ENCODE measurements around the gene VWCE.

Gene VWCE, protein sequence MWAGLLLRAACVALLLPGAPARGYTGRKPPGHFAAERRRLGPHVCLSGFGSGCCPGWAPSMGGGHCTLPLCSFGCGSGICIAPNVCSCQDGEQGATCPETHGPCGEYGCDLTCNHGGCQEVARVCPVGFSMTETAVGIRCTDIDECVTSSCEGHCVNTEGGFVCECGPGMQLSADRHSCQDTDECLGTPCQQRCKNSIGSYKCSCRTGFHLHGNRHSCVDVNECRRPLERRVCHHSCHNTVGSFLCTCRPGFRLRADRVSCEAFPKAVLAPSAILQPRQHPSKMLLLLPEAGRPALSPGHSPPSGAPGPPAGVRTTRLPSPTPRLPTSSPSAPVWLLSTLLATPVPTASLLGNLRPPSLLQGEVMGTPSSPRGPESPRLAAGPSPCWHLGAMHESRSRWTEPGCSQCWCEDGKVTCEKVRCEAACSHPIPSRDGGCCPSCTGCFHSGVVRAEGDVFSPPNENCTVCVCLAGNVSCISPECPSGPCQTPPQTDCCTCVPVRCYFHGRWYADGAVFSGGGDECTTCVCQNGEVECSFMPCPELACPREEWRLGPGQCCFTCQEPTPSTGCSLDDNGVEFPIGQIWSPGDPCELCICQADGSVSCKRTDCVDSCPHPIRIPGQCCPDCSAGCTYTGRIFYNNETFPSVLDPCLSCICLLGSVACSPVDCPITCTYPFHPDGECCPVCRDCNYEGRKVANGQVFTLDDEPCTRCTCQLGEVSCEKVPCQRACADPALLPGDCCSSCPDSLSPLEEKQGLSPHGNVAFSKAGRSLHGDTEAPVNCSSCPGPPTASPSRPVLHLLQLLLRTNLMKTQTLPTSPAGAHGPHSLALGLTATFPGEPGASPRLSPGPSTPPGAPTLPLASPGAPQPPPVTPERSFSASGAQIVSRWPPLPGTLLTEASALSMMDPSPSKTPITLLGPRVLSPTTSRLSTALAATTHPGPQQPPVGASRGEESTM

DNA sequence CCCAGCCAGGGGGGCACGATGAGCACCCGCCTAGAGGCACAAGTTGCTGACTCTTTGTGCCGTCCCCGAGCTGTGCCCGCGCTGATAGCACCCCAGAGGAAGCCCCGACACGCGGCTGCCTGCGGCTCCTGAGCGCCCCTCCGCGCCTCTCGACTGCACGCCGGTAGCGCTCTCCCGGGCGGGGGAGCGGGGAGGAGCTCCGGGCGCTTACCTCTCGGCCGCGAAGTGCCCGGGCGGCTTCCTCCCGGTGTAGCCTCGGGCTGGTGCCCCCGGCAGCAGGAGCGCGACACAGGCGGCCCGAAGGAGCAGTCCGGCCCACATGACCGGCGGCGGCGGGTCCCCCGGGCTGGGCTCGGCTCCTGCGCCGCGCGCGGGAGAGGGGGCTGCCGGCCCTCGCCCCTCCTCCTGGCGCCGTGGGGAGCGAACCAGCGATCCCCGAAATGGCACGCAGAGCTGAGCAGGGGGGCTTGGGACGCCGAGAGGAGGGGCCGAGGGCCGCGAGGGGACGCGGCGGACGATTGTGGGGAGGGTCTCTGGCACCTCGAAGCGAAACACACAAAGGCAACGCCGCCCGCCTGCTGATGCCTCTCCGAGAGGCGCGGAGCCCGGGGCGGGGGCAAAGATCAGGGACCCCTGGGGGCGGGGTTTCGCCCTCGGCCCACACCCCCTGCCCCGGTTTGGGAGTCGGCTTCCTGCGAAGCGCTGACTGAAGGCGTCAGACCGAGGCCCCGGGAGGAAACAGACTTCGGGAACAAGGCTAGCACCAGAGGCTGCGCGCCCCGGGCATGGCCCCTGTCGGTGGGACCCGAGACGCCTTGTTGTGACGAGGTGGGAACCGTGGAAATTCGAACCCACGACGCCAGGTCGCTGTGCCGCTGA lies at the start of gene VWCE:
TSS of gene VWCE (minus strand) at position 600 of the 879 bp plus-strand sequence. CDS start at position 321, 279 bp downstream.
- DNase-seq (ENCODE audit: low read depth in 2 of 2) = peak; percentile 28 to 45

DNA sequence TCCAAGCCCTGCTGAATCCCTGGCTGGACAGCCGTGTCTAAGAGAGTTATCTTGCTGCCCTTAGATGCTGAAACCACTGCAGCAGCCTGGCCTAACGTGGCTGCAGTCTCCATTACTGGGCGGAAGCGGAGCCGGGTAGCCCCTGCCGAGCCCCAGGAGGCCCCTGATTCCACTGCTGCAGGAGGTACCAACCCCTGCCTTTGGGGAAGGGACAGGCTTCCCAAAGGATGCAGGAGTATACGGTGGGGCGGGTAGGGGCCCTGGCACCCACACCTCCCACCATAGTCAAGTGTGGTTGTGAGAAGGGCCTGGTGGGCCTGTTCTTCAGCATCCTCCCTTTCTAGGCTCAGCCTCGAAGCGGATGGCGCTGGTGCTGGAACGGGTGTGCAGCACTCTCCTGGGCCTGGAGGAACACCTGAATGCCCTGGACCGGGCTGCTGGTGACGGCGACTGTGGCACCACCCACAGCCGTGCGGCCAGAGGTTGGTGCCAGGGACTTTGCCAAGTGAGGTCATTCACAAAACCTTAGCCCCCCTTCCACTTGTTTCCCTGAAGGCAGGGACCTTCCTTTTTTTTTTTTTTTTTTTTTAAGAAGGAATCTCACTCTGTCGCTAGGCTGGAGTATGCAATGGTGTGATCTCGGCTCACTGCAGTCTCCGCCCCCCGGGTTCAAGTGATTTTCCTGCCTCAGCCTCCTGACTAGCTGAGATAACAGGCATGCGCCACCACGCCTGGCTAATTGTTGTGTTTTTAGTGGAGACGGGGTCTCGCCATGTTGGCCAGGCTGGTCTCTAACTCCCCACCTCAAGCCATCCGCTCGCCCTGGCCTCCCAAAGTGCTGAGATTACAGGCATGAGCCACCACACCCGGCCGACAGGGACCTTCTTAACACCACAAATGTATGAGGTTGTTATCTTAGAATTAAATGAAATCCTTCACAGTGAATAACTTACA lies 49.0 kb upstream of the VWCE start:
- DNase-seq (ENCODE audit: low read depth in 2 of 2) = no peak

DNA sequence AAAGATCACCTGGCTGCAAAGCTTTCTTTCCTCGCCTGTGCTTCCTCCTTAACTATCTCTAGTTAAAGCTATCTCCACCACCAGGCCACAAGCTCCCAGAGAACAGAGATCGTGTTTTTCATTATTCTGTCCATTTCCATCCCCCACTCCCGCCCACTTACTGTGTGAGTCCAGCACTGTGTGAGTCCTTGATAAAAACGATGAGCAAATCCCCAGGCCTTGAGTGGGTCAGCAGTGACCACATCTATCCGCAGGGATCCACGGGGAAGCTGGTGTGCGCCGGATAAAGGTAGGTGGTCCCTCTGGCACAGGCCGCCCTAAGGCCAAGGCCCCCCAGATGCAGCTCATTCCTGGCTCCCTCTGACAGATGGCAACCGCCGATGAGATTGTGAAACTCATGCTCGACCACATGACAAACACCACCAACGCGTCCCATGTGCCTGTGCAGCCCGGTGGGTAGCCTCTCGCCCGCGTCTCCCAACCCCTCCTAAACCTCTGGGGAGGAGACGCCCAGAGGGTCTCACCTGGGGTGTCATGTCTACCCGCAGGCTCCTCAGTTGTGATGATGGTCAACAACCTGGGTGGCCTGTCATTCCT lies 47.2 kb upstream of the VWCE start:
- DNase-seq (ENCODE audit: low read depth in 2 of 2) = no peak

DNA sequence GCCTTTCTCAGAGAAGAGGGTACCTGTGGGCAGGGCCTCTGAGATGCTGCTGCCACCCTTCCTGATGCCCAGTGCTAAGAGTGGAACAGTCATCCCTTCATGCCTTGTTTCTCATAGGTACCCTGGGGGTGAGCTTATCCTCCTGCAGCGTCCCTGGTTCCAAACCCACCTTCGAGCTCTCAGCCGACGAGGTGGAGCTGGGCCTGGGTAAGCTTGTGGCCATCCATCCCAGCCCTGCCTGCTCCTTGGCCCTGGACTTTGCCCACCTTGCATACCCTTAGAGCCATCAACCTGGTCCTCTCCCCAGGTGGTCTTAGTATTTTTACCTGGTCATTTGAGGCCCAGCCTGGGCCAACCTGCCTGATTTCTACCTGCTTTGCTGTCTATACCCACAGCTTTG lies 46.6 kb upstream of the VWCE start:
- DNase-seq (ENCODE audit: low read depth in 2 of 2) = no peak

DNA sequence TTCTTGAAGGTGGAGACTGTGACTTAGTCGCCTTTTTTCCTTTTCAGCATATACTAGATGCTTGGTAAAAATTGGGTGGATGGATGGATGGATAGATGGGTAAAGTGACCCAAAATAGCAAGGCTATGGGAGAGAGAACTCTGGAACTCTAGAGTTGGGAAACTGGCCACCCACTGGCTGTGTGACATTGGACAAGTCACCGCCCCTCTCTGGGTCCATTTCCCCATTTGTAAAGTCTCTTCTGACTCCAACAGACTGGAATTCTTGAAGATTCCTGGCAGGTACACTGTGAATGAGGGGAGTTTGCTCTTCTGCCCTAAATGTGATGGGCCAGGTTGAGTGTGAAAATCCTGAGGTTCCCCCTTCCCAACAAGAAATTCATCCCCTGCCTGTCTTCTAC lies 45.9 kb upstream of the VWCE start:
- no peak for DNase-seq (ENCODE audit: low read depth in 2 of 2)

DNA sequence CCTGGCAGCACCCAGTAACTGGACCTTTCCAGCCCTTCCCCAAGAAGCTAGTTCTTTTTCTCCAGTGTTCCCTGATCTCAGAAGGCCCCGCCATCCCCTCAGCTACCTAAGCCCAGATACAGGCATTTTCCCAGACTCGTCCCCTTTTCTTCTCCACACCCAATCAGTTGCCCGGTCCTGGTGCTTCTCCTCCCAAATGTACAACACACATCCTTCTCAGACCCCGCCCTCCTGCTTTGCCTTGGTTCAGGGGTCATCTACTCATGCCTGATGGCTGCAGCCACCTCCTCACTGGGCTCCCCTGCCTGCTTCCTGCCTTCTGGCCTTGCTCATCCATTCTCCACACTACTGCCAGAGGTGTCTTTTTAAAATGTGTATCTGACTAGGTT lies 44.4 kb upstream of the VWCE start:
- no peak for DNase-seq (ENCODE audit: low read depth in 2 of 2)

DNA sequence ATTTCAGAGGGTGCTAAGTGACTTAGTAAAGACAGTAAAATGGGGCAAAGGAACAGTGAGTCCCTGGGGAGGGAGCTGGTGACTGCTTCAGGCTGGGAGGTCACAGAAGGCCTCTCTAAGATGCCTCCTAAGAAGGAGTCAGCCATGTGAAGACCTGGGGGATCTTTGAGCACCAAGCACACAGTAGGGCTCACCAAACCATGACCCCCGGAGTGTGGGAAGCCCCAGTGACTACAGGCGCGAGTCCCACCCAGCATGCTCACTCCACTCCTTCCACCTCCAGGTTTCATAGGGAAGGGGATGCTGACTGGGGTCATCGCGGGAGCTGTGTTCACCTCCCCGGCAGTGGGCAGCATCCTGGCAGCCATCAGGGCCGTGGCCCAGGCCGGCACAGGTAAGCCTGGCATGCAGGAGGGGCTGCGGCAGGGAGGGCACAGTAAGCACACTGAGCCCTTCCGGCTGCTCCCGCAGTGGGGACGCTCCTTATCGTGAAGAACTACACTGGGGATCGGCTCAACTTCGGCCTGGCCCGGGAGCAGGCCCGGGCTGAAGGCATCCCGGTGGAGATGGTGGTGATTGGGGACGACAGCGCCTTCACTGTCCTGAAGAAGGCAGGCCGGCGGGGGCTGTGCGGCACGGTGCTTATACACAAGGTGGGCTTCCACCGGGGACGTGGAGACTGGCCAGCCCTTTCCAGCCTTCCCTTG lies 43.8 kb upstream of the VWCE start:
- DNase-seq (ENCODE audit: low read depth in 2 of 2) = no peak

DNA sequence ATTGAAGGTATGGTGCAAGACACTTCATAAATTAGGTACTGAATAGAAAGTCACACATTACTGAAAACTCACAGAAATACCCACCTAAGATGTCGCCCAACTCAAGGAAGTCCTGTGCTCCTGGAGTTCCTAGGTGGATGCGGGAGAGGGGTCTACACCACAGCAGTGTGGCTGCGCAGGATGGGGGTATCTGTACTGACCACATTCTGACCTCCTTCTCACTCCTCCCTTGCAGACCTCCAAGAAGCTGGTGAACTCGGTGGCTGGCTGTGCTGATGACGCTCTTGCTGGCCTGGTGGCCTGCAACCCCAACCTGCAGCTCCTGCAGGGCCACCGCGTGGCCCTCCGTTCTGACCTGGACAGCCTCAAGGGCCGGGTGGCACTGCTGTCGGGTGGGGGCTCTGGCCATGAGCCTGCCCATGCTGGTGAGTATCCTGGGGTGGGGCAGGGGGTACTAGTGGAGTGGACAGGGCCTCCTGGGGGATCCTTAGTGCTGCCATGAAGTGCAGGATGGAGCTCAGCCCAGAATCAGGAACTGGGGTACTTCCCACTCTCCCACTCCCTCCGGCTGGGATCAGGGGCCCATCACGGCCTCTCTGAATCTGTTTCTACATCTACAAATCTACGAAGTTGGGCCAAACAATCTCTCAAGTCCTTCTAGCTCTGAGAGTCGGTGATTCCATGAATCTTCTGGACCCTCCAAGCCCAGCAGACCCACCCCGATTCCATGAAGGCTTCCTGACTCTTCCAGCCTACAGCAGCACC lies 42.8 kb upstream of the VWCE start:
- no peak for DNase-seq (ENCODE audit: low read depth in 2 of 2)

DNA sequence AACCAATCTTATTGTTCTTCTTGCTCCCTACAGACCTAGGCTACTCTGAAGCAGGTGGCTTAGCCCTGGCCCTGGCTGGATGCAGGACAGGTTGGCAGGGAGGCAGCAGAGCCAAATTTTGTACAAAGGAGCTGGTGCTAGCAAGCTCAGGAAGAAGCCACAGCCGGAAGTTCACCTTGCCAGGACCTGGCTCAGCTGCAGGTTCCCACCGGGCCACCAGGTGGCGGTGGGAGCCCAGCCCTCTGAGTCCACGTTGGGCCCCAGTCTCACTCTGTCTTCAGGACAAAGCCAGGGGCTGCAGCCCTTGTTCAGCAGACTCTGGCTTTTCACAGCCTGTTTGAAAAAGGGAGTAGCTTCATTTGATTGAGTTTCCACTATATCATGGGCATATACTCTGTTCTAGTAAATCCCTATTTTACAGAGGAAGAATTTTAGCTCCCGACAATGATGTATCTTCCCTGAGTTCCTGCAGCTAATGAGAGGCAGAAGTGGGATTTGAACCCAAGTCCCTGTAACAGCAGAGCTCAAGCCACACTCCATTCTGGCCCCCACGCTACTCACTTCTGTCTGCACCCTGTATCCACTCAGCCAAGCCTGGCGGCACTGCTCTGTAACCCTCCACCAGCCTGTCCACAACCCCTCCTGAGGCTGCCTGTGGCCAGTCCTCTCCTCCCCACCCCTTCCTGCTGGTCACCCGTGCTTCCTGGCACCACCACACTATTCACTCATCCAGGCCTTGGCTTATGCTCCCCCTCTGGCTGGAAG lies 41.2 kb upstream of the VWCE start:
- DNase-seq (ENCODE audit: low read depth in 2 of 2) = peak; percentile 63 to 64

DNA sequence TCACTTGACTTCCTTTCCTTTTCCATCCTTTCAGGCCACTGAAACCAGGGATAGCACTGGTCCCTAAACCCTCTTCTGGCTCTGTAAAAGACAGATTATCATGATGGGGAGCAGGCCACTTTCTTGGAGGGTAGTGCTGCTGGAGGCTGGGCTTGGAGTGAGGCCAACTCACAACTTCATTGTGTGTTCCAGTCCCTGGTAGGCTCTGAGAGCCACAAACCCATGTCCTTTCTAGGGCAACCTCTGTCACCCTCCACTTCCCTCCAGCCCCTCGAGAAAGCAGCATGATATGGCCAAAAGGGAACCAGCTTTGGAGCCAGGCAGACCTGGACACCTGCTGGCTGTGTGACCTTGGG lies 40.2 kb upstream of the VWCE start:
- no peak for DNase-seq (ENCODE audit: low read depth in 2 of 2)

DNA sequence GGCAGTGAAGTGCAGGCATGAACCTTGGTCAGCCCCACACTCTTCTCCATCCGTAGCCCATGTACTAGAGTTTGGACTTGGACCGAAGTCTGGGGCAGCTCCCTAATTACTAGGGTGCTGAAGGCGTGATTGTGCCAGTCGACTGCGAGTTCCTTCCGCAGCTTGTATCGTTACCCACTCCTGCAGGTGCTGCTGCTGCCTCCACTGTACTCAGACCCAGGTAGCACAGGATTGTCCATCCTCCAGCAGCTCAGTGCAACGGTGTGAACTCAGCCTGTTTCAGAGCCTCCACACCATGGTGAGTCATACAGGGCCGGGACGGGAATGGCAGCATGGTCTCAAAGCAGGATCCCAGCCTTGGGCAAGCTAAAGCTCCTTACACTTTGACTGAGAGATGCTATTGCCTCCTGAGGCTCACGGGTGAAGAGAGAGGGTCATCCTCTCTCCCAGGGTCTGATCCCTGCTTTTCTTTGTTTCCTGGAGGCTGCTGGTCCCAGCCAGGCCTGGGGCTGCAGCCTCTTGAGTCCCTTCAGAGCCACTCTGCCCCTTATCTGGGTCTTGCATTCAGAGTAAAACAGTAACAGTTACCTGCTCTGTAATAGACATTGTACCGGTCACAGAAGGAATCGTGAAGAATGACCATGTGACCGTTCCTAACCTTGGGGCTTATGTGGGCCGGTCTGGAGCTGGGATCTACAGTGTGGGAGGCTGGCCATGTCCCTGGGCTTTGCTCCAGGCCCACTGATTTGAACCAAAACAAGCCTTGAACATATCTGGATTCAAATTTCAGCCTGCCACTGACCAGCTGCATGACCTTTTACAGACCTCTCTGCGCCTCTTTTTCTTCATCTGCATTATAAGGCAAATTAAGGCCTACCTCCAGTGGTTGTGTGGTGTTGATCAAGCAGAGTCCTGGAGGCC lies 39.6 kb upstream of the VWCE start:
- DNase-seq (ENCODE audit: low read depth in 2 of 2) = no peak

DNA sequence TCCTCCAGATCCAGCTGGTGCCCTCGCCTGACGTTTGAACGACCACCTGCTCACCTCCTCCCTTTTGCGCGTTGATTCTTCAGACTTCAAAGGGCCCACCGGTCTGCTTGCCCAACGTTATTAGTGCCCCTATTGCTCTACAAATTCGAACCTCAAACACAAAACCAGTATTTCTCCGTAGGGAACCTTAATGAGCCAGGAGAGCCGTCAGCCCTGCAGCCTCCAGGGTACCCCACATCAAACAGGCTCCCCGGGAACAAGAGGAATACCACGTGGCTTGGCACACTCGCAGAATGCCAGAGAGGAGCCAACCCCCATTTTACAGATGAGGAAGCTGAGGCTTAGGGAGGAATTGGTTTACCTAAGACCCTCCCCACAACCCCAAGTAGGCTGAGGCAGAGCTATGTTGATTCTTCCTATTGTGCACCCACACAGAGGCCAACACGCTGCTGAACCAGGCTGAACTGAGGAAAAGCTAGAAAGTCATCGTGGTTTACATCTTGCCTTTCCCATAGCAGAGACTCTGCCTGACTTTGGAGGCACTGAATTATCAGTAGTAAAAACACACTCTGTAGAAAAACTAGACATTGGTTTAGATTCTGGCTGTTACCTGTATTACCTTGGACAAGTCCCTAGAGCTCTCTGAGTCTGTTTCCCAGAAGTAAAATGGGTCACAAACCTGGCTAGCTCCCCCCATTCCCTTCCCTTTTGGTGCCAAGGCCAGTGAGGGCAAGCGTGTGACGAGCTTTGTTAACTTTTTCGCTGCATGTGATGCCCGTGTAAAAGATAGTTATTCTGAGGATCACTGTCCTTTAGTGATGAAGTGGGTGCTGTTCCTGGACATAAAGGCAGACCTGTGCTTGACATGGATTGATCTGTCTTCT lies 38.7 kb upstream of the VWCE start:
- no peak for DNase-seq (ENCODE audit: low read depth in 2 of 2)

DNA sequence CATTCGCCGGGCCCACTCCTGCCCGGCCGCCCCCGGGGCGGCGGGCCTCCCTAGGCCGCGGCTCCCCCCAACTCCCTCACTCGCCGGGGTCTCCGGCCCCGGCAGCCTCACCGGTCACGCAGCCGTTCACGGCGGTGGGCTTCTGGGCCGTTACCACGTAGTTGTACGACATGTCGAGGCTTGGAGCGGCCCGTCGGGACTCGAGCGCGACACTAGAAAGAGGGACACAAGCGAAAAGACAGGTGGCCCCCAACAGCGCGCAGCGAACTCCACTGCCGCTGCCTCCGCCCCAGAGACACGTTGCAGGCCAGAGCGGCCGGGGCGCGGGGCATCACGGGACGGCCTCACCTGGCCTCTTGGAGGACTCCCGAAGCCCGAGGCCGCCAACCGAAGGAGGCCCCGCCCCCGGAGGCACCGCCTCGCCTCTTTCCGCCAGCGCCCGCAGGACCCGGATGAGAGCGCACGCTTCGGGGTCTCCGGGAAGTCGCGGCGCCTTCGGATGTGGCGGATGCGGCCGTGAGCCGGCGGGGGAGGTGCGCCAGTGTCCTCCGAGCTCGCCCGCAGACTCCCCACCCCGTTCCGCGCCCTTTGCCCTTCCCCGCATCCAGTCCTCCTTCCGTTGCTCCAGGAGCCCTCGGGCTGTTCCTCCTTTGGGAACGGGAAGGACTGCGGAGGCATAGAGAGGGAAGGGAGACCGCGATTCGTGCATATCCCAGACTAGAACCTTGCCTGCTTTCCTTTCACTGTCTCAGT lies 37.9 kb upstream of the VWCE start, which contains the start of the genes DDB1 and TKFC:
TSS of gene DDB1 (minus strand) at position 309 of the 753 bp plus-strand sequence. CDS start at position 172, 137 bp downstream.
TSS of gene TKFC (plus strand) at position 432 of the 753 bp plus-strand sequence. CDS start 1,501 bp downstream, outside the sequence.
- peak; percentile 93 to 95 for DNase-seq (ENCODE audit: low read depth in 2 of 2)

DNA sequence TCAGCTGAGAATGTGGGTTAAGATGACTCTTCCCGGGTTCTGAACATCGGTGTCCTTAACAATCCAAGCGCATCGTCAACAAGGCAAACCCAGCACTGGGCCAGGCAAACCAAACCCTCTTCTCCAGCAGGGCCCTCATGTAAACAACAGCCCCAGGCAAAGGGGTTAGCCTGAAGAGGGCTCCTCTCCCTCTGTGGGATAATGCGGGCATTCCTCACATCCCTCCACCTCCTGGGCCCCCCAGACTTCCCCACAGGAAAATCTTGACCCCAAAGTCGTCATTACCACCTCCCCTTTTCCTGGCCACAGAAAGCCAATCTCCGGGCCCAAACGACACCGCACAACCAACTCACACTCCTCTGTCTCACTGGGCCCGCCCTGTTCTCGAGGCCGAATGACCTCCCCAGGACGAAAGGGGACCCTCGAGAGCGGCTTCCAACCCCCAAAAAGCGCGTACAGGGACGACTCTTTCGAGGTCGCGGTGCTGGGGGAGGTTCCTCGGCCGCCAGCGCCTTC lies 37.2 kb upstream of the VWCE start:
- no peak for DNase-seq (ENCODE audit: low read depth in 2 of 2)

DNA sequence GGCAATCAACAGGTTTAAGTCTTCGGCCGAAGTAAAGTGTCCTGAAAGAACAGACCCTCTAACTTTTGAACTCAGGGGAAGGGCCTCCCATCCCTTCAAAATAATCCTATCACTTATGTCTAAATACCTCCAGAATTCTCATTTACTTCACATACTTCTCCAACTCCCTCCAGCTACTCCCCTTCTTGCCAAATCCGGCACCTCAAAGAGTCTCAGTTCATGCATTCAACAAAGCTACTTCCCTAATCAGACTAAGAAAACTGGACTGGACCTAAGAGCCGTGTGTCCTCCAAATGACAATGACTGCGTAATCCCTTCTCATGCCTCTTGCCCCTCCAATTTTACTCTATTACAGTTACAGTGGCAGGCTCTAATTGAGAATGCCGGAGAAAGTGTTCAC lies 36.5 kb upstream of the VWCE start:
- DNase-seq (ENCODE audit: low read depth in 2 of 2) = no peak

All from stimulated activated CD8-positive, alpha-beta memory T cell treated with anti-CD3 and anti-CD28 coated beads, Interleukin-2, amount 100 ng/mL, for 1 hour (primary cell).